Neural cell (in vitro differentiated cells): ENCODE results near the gene USP10. TPM values are rescaled to one million over a fixed set of nuclear protein-coding genes. Genes with fewer than 3 reads are reported as not detected.

ENCODE experiments used
- H2AFZ ChIP-seq: fragments of 200-600, 300-800 bp; sonication (generic), shearing (Covaris generic); 2 replicates; pipeline ENCODE4 v1.6.0; 2014; ENCODE audit warnings: low read depth, mild to moderate bottlenecking, antibody characterized with exemption, low read length, moderate library complexity
- H3F3A ChIP-seq: fragments of 200-600 bp; shearing (Covaris generic); 2 replicates; pipeline ENCODE4 v1.6.1; 2016; ENCODE audit warnings: mild to moderate bottlenecking, moderate library complexity, mixed read lengths, antibody characterized with exemption, low read length; ENCODE audit not compliant: insufficient read depth, poor library complexity, severe bottlenecking
- H3K27ac ChIP-seq: fragments of 200-600, 300-800 bp; sonication (generic), shearing (Covaris generic); 2 replicates; pipeline ENCODE4 v1.5.1; 2014; ENCODE audit warnings: mild to moderate bottlenecking, low read length, moderate library complexity
- H3K27me3 ChIP-seq: fragments of 300-800, 200-600 bp; sonication (generic), shearing (Covaris generic); 2 replicates; pipeline ENCODE4 v1.6.0; 2014; ENCODE audit warnings: mild to moderate bottlenecking, low read depth, low read length, moderate library complexity; ENCODE audit not compliant: insufficient read depth
- H3K36me3 ChIP-seq: fragments of 300-800, 200-600 bp; sonication (generic), shearing (Covaris generic); 2 replicates; pipeline ENCODE4 v1.5.1; 2014; ENCODE audit warnings: mild to moderate bottlenecking, antibody characterized with exemption, low read length, moderate library complexity; ENCODE audit not compliant: insufficient read depth
- H3K4me2 ChIP-seq: fragments of 300-800, 200-600 bp; sonication (generic), shearing (Covaris generic); 2 replicates; pipeline ENCODE4 v1.6.0; 2014; ENCODE audit warnings: mild to moderate bottlenecking, low read length
- H3K4me3 ChIP-seq: fragments of 300-800, 200-600 bp; sonication (generic), shearing (Covaris generic); 2 replicates; pipeline ENCODE4 v1.5.1; 2014; ENCODE audit warnings: mild to moderate bottlenecking, low read length, moderate library complexity
- H3K79me2 ChIP-seq: fragments of 200-600 bp; shearing (Covaris generic); replicated peaks from 2 replicates; pipeline ENCODE4 v1.6.0; 2014; ENCODE audit warnings: mild to moderate bottlenecking, low read length, moderate library complexity; ENCODE audit not compliant: insufficient read depth
- H3K9ac ChIP-seq: fragments of 300-800, 200-600 bp; sonication (generic), shearing (Covaris generic); 2 replicates; pipeline ENCODE4 v1.6.1; 2016; ENCODE audit warnings: mild to moderate bottlenecking, low read length, mixed read lengths
- H3K9me2 ChIP-seq: fragments of 200-600 bp; shearing (Covaris generic); 2 replicates; pipeline ENCODE4 v1.6.1; 2016; ENCODE audit warnings: mild to moderate bottlenecking, low read length, mixed read lengths; ENCODE audit not compliant: insufficient read depth
- H3K9me3 ChIP-seq: fragments of 200-600, 300-800 bp; sonication (generic), shearing (Covaris generic); 2 replicates; pipeline ENCODE4 v1.6.1; 2016; ENCODE audit warnings: mild to moderate bottlenecking, mixed run types, low read length, moderate library complexity, mixed read lengths
- H4K20me1 ChIP-seq: fragments of 200-600 bp; shearing (Covaris generic); 2 replicates; pipeline ENCODE4 v1.6.1; 2016; ENCODE audit warnings: mild to moderate bottlenecking, mixed run types; ENCODE audit not compliant: insufficient read depth
- EP300 ChIP-seq: fragments of 450-650 bp; conservative IDR thresholded peaks from 2 replicates; pipeline ENCODE4 v1.6.1; 2014; ENCODE audit warnings: antibody characterized with exemption, mild to moderate bottlenecking, moderate library complexity; ENCODE audit not compliant: poor library complexity, severe bottlenecking
- EZH2 ChIP-seq: fragments of 200-600, 300-800 bp; shearing (Covaris generic), sonication (generic); IDR thresholded peaks from 2 replicates; pipeline ENCODE4 v1.6.1; 2014; ENCODE audit warnings: antibody characterized with exemption, low read length, borderline replicate concordance, mild to moderate bottlenecking; ENCODE audit not compliant: insufficient read depth, poor library complexity, severe bottlenecking
- MXI1 ChIP-seq: fragments of 450-650 bp; conservative IDR thresholded peaks from 2 replicates; pipeline ENCODE4 v1.6.1; 2014; ENCODE audit warnings: antibody characterized with exemption, mild to moderate bottlenecking; ENCODE audit not compliant: poor library complexity, severe bottlenecking
- POLR2AphosphoS5 ChIP-seq: IDR thresholded peaks from 2 replicates; pipeline ENCODE4 v1.6.1; 2012
- RAD21 ChIP-seq: fragments of 450-650 bp; conservative IDR thresholded peaks from 2 replicates; pipeline ENCODE4 v1.6.1; 2014; ENCODE audit warnings: antibody characterized with exemption, mild to moderate bottlenecking, moderate library complexity
- SMC3 ChIP-seq: fragments of 450-650 bp; conservative IDR thresholded peaks from 2 replicates; pipeline ENCODE4 v1.6.1; 2014; ENCODE audit warnings: antibody characterized with exemption, mild to moderate bottlenecking, moderate library complexity; ENCODE audit not compliant: poor library complexity
- TAF1 ChIP-seq: IDR thresholded peaks from 2 replicates; pipeline ENCODE4 v1.6.1; 2012; ENCODE audit warnings: low read depth
- polyA plus RNA-seq: library from polyadenylated mRNA; depleted of rRNA; stranded (reverse); fragments of >200 nt; gene quantifications from 2 replicates; pipeline ENCODE4 v1.2.3, GENCODE V29; 2014
- TF ChIP-seq, protein P1 (sequence below): IDR thresholded peaks from 2 replicates; pipeline ENCODE4 v1.6.1; 2012; ENCODE audit warnings: borderline replicate concordance
- TF ChIP-seq, protein P2 (sequence below): fragments of 450-650 bp; IDR thresholded peaks from 2 replicates; pipeline ENCODE4 v1.5.1; 2014; ENCODE audit warnings: antibody characterized with exemption, mild to moderate bottlenecking, moderate library complexity; ENCODE audit not compliant: poor library complexity, severe bottlenecking

The USP10 gene
- polyA plus RNA-seq, 1 donor from 2014 or later = 48.9 TPM

DNA sequence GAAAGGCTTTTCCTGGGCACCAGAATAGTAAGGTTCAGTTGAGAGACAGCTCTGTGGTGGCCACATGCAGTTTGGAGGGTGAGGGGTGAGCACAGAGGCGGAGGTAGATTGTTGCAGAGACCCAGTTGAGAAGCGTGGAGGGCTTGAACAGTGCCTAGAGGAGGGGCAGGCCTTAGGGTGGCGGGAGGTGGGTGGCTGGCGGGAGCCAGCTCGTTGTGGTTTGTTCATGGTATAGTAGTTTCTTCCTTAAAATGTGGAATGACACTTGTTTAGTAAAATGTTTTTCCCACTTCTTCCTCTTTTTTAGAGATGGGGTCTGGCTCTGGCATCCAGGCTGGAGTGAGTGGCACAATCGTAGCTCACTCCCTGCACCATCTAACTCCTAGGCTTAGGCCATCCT lies 14.2 kb downstream of the USP10 start:
- Histone ChIP-seq H3F3A (no peaks in the 10 kb centered on the region), H3K27ac (no peak overlapping the region), H3K36me3 (no peaks in the 10 kb centered on the region), H2AFZ (no peak overlapping the region), H3K4me3 (no peak overlapping the region), H3K9ac (no peak overlapping the region), H3K9me2 (no peaks in the 10 kb centered on the region), H3K4me2 (no peak overlapping the region), H3K27me3 (no peaks in the 10 kb centered on the region), H3K9me3 (no peaks in the 10 kb centered on the region), H4K20me1 (peaks cover 3% of the 10 kb centered on the region), H3K79me2 (peaks cover 92% of the 10 kb centered on the region)
- TF ChIP-seq RAD21 (no peak), MXI1 (no peak), EZH2 (no peak), TAF1 (no peak), POLR2AphosphoS5 (no peak), SMC3 (no peak), EP300 (no peak)
- TF ChIP-seq, protein P1, sequence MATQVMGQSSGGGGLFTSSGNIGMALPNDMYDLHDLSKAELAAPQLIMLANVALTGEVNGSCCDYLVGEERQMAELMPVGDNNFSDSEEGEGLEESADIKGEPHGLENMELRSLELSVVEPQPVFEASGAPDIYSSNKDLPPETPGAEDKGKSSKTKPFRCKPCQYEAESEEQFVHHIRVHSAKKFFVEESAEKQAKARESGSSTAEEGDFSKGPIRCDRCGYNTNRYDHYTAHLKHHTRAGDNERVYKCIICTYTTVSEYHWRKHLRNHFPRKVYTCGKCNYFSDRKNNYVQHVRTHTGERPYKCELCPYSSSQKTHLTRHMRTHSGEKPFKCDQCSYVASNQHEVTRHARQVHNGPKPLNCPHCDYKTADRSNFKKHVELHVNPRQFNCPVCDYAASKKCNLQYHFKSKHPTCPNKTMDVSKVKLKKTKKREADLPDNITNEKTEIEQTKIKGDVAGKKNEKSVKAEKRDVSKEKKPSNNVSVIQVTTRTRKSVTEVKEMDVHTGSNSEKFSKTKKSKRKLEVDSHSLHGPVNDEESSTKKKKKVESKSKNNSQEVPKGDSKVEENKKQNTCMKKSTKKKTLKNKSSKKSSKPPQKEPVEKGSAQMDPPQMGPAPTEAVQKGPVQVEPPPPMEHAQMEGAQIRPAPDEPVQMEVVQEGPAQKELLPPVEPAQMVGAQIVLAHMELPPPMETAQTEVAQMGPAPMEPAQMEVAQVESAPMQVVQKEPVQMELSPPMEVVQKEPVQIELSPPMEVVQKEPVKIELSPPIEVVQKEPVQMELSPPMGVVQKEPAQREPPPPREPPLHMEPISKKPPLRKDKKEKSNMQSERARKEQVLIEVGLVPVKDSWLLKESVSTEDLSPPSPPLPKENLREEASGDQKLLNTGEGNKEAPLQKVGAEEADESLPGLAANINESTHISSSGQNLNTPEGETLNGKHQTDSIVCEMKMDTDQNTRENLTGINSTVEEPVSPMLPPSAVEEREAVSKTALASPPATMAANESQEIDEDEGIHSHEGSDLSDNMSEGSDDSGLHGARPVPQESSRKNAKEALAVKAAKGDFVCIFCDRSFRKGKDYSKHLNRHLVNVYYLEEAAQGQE = no peak
- TF ChIP-seq, protein P2, sequence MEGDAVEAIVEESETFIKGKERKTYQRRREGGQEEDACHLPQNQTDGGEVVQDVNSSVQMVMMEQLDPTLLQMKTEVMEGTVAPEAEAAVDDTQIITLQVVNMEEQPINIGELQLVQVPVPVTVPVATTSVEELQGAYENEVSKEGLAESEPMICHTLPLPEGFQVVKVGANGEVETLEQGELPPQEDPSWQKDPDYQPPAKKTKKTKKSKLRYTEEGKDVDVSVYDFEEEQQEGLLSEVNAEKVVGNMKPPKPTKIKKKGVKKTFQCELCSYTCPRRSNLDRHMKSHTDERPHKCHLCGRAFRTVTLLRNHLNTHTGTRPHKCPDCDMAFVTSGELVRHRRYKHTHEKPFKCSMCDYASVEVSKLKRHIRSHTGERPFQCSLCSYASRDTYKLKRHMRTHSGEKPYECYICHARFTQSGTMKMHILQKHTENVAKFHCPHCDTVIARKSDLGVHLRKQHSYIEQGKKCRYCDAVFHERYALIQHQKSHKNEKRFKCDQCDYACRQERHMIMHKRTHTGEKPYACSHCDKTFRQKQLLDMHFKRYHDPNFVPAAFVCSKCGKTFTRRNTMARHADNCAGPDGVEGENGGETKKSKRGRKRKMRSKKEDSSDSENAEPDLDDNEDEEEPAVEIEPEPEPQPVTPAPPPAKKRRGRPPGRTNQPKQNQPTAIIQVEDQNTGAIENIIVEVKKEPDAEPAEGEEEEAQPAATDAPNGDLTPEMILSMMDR = no peak

DNA sequence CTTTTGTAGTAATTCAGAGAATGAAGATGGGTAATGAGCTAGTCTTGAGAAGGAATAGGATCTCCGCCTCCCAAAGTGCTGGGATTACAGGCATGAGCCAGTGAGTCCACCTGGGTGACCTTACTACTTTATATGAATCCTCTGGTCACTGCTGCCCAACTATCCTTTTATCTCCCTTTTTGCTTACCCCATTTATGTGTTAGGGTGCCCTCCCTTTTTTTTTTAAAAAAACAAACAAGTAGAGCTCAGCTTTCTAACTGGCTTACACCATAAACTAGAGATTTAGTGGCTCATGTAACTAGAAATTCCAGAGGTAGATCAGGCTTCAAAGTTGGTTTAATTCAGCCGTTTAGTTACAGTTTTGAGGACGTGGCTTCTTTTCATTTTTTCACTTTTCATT lies 15.6 kb downstream of the USP10 start:
- Histone ChIP-seq H3K36me3 (no peaks in the 10 kb centered on the region), H2AFZ (no peak overlapping the region), H3K79me2 (peaks cover 89% of the 10 kb centered on the region), H3K9me3 (no peaks in the 10 kb centered on the region), H3K4me2 (no peak overlapping the region), H3K4me3 (no peak overlapping the region), H3K27me3 (no peaks in the 10 kb centered on the region), H3K9ac (no peak overlapping the region), H3K9me2 (no peaks in the 10 kb centered on the region), H4K20me1 (peaks cover 3% of the 10 kb centered on the region), H3K27ac (no peak overlapping the region), H3F3A (no peaks in the 10 kb centered on the region)
- TF ChIP-seq, protein P2 = no peak
- no peak for TF ChIP-seq EP300
- no peak for TF ChIP-seq SMC3
- TF ChIP-seq MXI1 = no peak
- TF ChIP-seq TAF1 = no peak
- TF ChIP-seq EZH2 = no peak
- no peak for TF ChIP-seq POLR2AphosphoS5
- no peak for TF ChIP-seq RAD21
- TF ChIP-seq, protein P1 = no peak
